OCI-LY1 (cell line): ENCODE data around the gene TTC19.

ENCODE experiments used
- H2AFZ ChIP-seq: fragments of 200-600 bp; sonication (generic), shearing (Covaris generic); 2 replicates; pipeline ENCODE4 v1.6.0; 2014; ENCODE audit warnings: antibody characterized with exemption, mild to moderate bottlenecking, low read length
- H3F3A ChIP-seq: fragments of 200-600 bp; sonication (generic), shearing (Covaris generic); 2 replicates; pipeline ENCODE4 v1.6.0; 2014; ENCODE audit warnings: mild to moderate bottlenecking, antibody characterized with exemption, low read length, moderate library complexity; ENCODE audit not compliant: insufficient read depth
- H3K27ac ChIP-seq: fragments of 200-600 bp; sonication (generic); 2 replicates; pipeline ENCODE4 v1.5.1; 2014; ENCODE audit warnings: low read length, mixed run types, mild to moderate bottlenecking, low read depth; ENCODE audit not compliant: poor library complexity, severe bottlenecking
- H3K27me3 ChIP-seq: fragments of 200-600 bp; sonication (generic); 2 replicates; pipeline ENCODE4 v1.6.0; 2014; ENCODE audit warnings: antibody characterized with exemption, mild to moderate bottlenecking, low read length, moderate library complexity; ENCODE audit not compliant: insufficient read depth
- H3K36me3 ChIP-seq: fragments of 200-600 bp; sonication (generic); 2 replicates; pipeline ENCODE4 v1.6.1; 2014; ENCODE audit warnings: mild to moderate bottlenecking, antibody characterized with exemption, low read length, moderate library complexity, mixed read lengths; ENCODE audit not compliant: insufficient read depth
- H3K4me1 ChIP-seq: fragments of 200-600 bp; sonication (generic); 2 replicates; pipeline ENCODE4 v1.5.1; 2014; ENCODE audit warnings: mild to moderate bottlenecking, low read length, moderate library complexity; ENCODE audit not compliant: insufficient read depth, severe bottlenecking
- H3K4me2 ChIP-seq: fragments of 200-600 bp; sonication (generic), shearing (Covaris generic); 2 replicates; pipeline ENCODE4 v1.6.1; 2014; ENCODE audit warnings: low read length
- H3K4me3 ChIP-seq: fragments of 200-600 bp; sonication (generic); 2 replicates; pipeline ENCODE4 v1.5.1; 2014; ENCODE audit warnings: low read length, low read depth, mild to moderate bottlenecking, mixed read lengths; ENCODE audit not compliant: poor library complexity, severe bottlenecking
- H3K79me2 ChIP-seq: fragments of 200-600 bp; shearing (Covaris generic); 2 replicates; pipeline ENCODE4 v1.6.1; 2016; ENCODE audit warnings: mixed run types, low read length, mixed read lengths; ENCODE audit not compliant: insufficient read depth
- H3K9ac ChIP-seq: fragments of 200-600 bp; sonication (generic), shearing (Covaris generic); 2 replicates; pipeline ENCODE4 v1.6.1; 2014; ENCODE audit warnings: mild to moderate bottlenecking, low read length, mixed read lengths
- H3K9me2 ChIP-seq: fragments of 200-600 bp; sonication (generic), shearing (Covaris generic); 2 replicates; pipeline ENCODE4 v1.6.1; 2014; ENCODE audit warnings: low read depth, mild to moderate bottlenecking, low read length, mixed read lengths
- H3K9me3 ChIP-seq: fragments of 200-600 bp; shearing (Covaris generic); 2 replicates; pipeline ENCODE4 v1.6.1; 2014; ENCODE audit warnings: low read length, mixed read lengths
- H4K20me1 ChIP-seq: fragments of 200-600 bp; sonication (generic), shearing (Covaris generic); 2 replicates; pipeline ENCODE4 v1.6.0; 2016; ENCODE audit warnings: mild to moderate bottlenecking, low read length; ENCODE audit not compliant: insufficient read depth
- CTCF ChIP-seq: fragments of 200-600 bp; sonication (generic), shearing (Covaris generic); IDR thresholded peaks from 2 replicates; pipeline ENCODE4 v1.5.1; 2017; ENCODE audit warnings: mild to moderate bottlenecking, antibody characterized with exemption, low read length, moderate library complexity, mixed read lengths
- EZH2 ChIP-seq: fragments of 200-600 bp; sonication (generic), shearing (Covaris generic); IDR thresholded peaks from 2 replicates; pipeline ENCODE4 v1.8.0; 2017; ENCODE audit warnings: borderline replicate concordance, mixed run types, mild to moderate bottlenecking, antibody characterized with exemption, low read length, moderate library complexity, mixed read lengths

The TTC19 gene

GRCh38 chr17:15957206-15957605, 42.4 kb upstream of the TTC19 start:
- Histone ChIP-seq H3K9me2 (no peaks in the 10 kb centered on the region), H3K27me3 (peaks cover 9% of the 10 kb centered on the region), H3K9ac (no peak overlapping the region), H3F3A (no peaks in the 10 kb centered on the region), H3K27ac (no peak overlapping the region), H3K9me3 (no peaks in the 10 kb centered on the region), H3K4me3 (no peak overlapping the region), H3K36me3 (no peaks in the 10 kb centered on the region), H4K20me1 (no peaks in the 10 kb centered on the region), H3K4me2 (no peak overlapping the region), H3K79me2 (no peaks in the 10 kb centered on the region), H3K4me1 (no peaks in the 10 kb centered on the region), H2AFZ (no peak overlapping the region)
- TF ChIP-seq CTCF (no peak), EZH2 (no peak)

GRCh38 chr17:15957608-15958307, 41.9 kb upstream of the TTC19 start:
- Histone ChIP-seq H3K4me2 (no peak overlapping the region), H3K4me1 (no peaks in the 10 kb centered on the region), H2AFZ (no peak overlapping the region), H3K9ac (no peak overlapping the region), H3F3A (no peaks in the 10 kb centered on the region), H3K27ac (no peak overlapping the region), H3K4me3 (no peak overlapping the region), H3K36me3 (no peaks in the 10 kb centered on the region), H4K20me1 (no peaks in the 10 kb centered on the region), H3K27me3 (peaks cover 9% of the 10 kb centered on the region), H3K9me2 (no peaks in the 10 kb centered on the region), H3K9me3 (no peaks in the 10 kb centered on the region), H3K79me2 (no peaks in the 10 kb centered on the region)
- no peak for TF ChIP-seq EZH2
- TF ChIP-seq CTCF, result no peak

- no peaks in the 10 kb centered on the region for H3K4me1 ChIP-seq
- H3K36me3 ChIP-seq, result no peaks in the 10 kb centered on the region
- no peaks in the 10 kb centered on the region for H3K9me3 ChIP-seq
- no peaks in the 10 kb centered on the region for H3K79me2 ChIP-seq
- no peak overlapping the region for H3K27ac ChIP-seq
- no peaks in the 10 kb centered on the region for H3K9me2 ChIP-seq
- no peaks in the 10 kb centered on the region for H4K20me1 ChIP-seq
- no peak for TF ChIP-seq EZH2
- H3K4me3 ChIP-seq, result no peak overlapping the region
- no peak overlapping the region for H3K9ac ChIP-seq
- no peaks in the 10 kb centered on the region for H3F3A ChIP-seq
- H3K27me3 ChIP-seq, result peaks cover 9% of the 10 kb centered on the region
- H2AFZ ChIP-seq, result no peak overlapping the region
- no peak overlapping the region for H3K4me2 ChIP-seq
These were observed 41.2 kb upstream of the TTC19 start for GRCh38 chr17:15958484-15958854.

GRCh38 chr17:15963670-15964110, 35.9 kb upstream of the TTC19 start:
- TF ChIP-seq CTCF (no peak), EZH2 (no peak)
- Histone ChIP-seq H3K4me3 (no peak overlapping the region), H3K27me3 (peaks cover 4% of the 10 kb centered on the region), H3K4me2 (no peak overlapping the region), H3F3A (no peaks in the 10 kb centered on the region), H3K79me2 (no peaks in the 10 kb centered on the region), H3K9ac (no peak overlapping the region), H3K9me2 (no peaks in the 10 kb centered on the region), H2AFZ (no peak overlapping the region), H3K9me3 (no peaks in the 10 kb centered on the region), H3K27ac (no peak overlapping the region), H3K4me1 (no peaks in the 10 kb centered on the region), H3K36me3 (no peaks in the 10 kb centered on the region), H4K20me1 (no peaks in the 10 kb centered on the region)
